ENCODE data around the gene NELL1. TPM values are rescaled to one million over a fixed set of nuclear protein-coding genes. Genes with fewer than 3 reads are reported as not detected.

NELL1 gene
- total RNA-seq = not detected in 2 replicates

DNA sequence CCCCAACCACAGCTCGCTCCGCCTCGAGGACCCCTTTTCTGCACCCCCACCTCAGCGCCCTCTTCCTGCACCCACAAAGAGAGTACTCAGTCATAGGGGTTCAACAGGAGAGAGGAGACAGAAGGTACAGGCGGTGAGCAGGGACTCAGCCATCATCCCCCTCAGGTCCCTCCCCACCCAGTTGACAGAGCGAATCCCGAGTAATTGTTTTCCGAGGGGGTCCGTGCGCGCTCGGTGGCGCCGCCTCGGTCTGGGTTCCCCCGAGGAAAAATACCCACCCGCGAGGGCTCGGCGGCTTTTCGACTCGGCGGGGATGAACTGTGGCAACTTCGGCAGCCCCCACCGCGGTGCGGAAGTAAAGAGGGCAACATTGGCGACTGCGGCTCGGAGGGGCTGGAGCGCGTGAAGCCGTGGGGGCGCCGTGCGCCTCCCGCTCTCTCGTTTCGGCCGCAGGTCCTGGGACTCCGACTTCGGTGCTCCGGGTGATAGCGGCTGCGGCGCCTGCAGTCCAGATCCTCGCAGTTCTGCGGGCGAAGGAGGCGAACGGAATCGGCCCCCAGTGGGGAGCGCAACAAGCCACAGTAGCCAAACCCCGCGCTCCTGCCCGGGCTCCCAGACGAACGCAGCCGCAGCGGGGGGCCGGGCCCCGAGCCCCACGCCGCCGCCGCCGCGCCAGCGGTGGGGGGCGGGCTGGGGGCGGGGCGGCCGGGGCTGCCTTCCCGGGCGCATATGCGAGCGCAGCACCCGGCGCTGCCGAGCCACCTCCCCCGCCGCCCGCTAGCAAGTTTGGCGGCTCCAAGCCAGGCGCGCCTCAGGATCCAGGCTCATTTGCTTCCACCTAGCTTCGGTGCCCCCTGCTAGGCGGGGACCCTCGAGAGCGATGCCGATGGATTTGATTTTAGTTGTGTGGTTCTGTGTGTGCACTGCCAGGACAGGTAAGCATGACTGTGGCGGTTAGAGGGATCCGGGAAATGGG, at the start of gene NELL1:
Gene NELL1, plus strand, starts transcription at position 743 of the 976 bp plus-strand sequence.
- ATAC-seq (ENCODE audit: low read depth) = no peak
- H3K36me3 Mint-ChIP-seq (ENCODE audit: low read depth) = no peaks in the 10 kb centered on the region
- peaks cover 58% of the 10 kb centered on the region for H3K27me3 Mint-ChIP-seq
- TF ChIP-seq, protein P1, sequence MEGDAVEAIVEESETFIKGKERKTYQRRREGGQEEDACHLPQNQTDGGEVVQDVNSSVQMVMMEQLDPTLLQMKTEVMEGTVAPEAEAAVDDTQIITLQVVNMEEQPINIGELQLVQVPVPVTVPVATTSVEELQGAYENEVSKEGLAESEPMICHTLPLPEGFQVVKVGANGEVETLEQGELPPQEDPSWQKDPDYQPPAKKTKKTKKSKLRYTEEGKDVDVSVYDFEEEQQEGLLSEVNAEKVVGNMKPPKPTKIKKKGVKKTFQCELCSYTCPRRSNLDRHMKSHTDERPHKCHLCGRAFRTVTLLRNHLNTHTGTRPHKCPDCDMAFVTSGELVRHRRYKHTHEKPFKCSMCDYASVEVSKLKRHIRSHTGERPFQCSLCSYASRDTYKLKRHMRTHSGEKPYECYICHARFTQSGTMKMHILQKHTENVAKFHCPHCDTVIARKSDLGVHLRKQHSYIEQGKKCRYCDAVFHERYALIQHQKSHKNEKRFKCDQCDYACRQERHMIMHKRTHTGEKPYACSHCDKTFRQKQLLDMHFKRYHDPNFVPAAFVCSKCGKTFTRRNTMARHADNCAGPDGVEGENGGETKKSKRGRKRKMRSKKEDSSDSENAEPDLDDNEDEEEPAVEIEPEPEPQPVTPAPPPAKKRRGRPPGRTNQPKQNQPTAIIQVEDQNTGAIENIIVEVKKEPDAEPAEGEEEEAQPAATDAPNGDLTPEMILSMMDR (IDR thresholded peaks at IDR 0.05) = no peak
- DNase-seq = no peak
- ChIA-PET POLR2A (no interaction called here), CTCF (no interaction called here)
- H3K9me3 Mint-ChIP-seq = no peaks in the 10 kb centered on the region
- intact Hi-C loops (cut with micrococcal nuclease) = no loop called here
- H3K4me1 Mint-ChIP-seq = peaks cover 12% of the 10 kb centered on the region
- no peak within 1 kb of the TSS for H3K4me3 Mint-ChIP-seq
- no peak within 1 kb of the TSS for H3K27ac Mint-ChIP-seq

DNA sequence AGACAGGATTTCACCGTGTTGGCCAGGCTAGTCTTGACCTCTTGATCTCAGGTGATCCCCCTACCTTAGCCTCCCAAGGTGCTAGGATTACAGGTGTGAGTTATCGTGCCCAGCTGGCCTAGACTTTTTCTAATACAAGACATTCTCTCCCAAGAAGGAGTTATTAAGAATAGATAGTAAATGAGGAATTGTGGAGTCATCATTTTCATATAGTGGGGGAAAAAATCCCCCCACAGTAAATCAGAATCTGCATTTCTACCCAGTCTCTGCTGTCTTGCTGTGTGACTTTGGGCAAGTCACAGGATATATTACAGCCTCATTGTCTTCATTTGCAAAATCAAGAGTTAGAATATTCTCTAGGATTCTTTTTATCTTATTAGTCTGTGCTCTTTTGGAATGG, 48.4 kb upstream of the NELL1 start:
- intact Hi-C loops (cut with micrococcal nuclease) = no loop called here
- POLR2A ChIA-PET = no interaction called here
- H3K27ac Mint-ChIP-seq = no peak overlapping the region
- H3K4me1 Mint-ChIP-seq = no peaks in the 10 kb centered on the region
- ATAC-seq (ENCODE audit: low read depth) = no peak
- no peak overlapping the region for H3K4me3 Mint-ChIP-seq
- H3K36me3 Mint-ChIP-seq (ENCODE audit: low read depth) = no peaks in the 10 kb centered on the region
- H3K9me3 Mint-ChIP-seq = no peaks in the 10 kb centered on the region
- H3K27me3 Mint-ChIP-seq = peaks cover 10% of the 10 kb centered on the region
- TF ChIP-seq, protein P1 (IDR thresholded peaks at IDR 0.05) = no peak
- CTCF ChIA-PET = interaction anchor here (1.7 kb wide), 1 partner anchor 11 kb away, joined by 4 read pairs; no protein-coding TSS in a partner anchor
- DNase-seq = no peak

DNA sequence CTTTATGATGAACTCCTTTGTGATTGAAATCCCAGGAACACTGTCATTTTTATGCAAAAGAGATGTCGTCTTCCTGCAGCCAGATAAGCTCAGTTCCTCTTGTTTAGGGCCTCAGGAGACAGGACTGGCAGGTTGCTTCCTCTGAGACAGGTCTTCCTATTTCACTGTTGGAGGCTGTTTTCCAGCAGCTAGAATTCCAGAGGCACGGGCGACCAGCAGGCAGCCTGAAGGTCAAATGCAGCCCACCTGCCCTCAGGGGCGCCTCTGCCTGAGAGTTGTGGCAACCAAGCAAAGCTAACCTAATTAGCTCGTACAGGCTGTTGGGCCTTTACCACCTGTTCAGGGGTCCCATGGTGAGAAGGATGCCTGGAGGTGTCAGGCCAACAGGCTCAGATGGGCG, 47.7 kb upstream of the NELL1 start:
- TF ChIP-seq, protein P1 (IDR thresholded peaks at IDR 0.05) = no peak
- no peaks in the 10 kb centered on the region for H3K9me3 Mint-ChIP-seq
- intact Hi-C loops (cut with micrococcal nuclease) = no loop called here
- no peaks in the 10 kb centered on the region for H3K4me1 Mint-ChIP-seq
- H3K36me3 Mint-ChIP-seq (ENCODE audit: low read depth) = no peaks in the 10 kb centered on the region
- no peak overlapping the region for H3K4me3 Mint-ChIP-seq
- CTCF ChIA-PET = no interaction called here
- H3K27ac Mint-ChIP-seq = no peak overlapping the region
- no peak for ATAC-seq (ENCODE audit: low read depth)
- POLR2A ChIA-PET = no interaction called here
- no peak for DNase-seq
- peaks cover 9% of the 10 kb centered on the region for H3K27me3 Mint-ChIP-seq

DNA sequence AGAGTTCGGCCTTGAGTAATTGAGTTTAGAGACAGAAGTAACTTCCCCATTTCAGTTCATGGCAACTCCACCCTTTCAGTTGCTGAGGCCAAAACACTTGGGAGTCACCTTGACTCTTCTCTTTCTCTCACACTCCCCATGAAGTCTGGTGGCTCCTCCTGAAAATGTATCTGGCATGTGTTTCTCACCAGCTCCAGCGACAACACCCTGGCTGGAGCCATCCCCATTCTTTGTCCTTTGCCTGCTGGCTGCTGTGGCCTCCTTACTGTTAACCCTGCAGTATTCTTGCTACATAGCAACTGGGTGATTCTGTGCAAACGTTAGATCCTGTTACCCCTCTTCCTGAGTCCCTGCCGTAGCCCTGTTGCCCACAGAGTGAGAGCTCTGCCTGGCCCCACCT, 46.1 kb upstream of the NELL1 start:
- H3K27ac Mint-ChIP-seq = no peak overlapping the region
- no peaks in the 10 kb centered on the region for H3K36me3 Mint-ChIP-seq (ENCODE audit: low read depth)
- CTCF ChIA-PET = no interaction called here

DNA sequence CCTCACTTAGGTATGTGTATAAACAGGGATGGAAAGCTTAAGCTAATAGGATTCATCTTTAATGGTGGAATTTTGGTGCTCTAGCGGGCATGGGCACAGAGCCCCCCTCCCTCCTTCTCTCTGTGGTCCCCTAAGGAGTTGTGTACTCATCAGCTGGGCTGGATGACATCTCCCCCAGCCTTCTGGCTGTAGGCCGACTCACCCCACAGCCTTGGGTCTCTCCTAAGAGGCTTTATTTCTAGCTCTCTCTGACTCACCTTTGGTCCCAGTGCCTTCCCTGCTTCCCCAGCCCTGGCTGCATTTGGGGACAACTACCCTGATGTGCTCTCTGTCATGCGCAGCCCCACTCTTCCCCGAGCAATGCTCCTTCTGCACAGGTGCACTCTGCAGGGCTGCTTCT, 43.1 kb upstream of the NELL1 start:
- no peak for ATAC-seq (ENCODE audit: low read depth)
- no peak overlapping the region for H3K27ac Mint-ChIP-seq
- intact Hi-C loops (cut with micrococcal nuclease) = no loop called here
- H3K36me3 Mint-ChIP-seq (ENCODE audit: low read depth) = no peaks in the 10 kb centered on the region
- no peak overlapping the region for H3K4me3 Mint-ChIP-seq
- POLR2A ChIA-PET = no interaction called here
- no peaks in the 10 kb centered on the region for H3K4me1 Mint-ChIP-seq
- TF ChIP-seq, protein P1 (IDR thresholded peaks at IDR 0.05) = no peak
- no peak for DNase-seq
- peaks cover 3% of the 10 kb centered on the region for H3K27me3 Mint-ChIP-seq
- CTCF ChIA-PET = no interaction called here
- H3K9me3 Mint-ChIP-seq = no peaks in the 10 kb centered on the region

More for the DNA sequence above, 46.1 kb upstream of the NELL1 start:
- ATAC-seq (ENCODE audit: low read depth) = no peak
- H3K4me1 Mint-ChIP-seq = no peaks in the 10 kb centered on the region
- H3K9me3 Mint-ChIP-seq = no peaks in the 10 kb centered on the region
- no peak overlapping the region for H3K4me3 Mint-ChIP-seq
- POLR2A ChIA-PET = no interaction called here
- intact Hi-C loops (cut with micrococcal nuclease) = no loop called here
- no peak for DNase-seq
- TF ChIP-seq, protein P1 (IDR thresholded peaks at IDR 0.05) = no peak
- peaks cover 3% of the 10 kb centered on the region for H3K27me3 Mint-ChIP-seq
